ENCODE results near the gene TEAD1.

The TEAD1 gene

DNA sequence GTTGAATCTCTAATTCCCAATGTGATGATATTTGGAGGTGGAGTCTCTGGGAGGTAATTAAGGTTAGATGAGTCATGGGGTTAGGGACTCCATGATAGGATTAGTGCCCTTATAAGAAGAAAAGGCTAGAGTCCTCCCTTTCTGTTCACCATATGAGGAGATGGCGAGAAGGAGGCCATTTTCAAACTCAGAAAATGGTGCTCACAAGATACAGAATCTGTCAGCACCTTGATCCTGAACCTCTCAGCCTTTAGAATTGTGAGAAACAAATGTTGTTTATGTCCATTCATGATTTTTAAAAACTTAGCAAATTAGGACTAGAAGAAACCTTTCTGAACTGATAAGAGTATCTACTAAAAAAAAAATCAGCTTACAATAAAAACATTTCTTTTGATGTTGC is 277.2 kb downstream of the TEAD1 start:
- no peak overlapping the region for H3K4me3 ChIP-seq (ENCODE audit: low read depth in 1 of 2, low read length in 2 of 2)

DNA sequence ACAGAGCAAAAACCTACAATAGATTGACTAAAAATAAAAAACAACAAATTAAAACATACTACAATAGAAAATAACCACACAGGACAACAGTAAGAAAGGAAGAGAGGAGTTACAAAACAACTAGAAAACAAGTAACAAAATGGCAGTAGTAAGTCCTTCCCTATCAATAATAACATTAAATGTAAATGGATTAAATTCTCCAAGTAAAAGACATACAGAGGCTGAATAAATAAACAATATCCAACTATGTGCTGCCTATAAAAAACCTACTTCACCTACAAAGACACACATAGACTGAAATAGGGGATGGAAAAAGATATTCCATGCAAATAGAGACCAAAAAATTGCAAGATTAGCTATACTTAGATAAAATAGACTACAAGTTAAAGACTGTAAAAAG is 277.9 kb downstream of the TEAD1 start:
- Histone ChIP-seq H3K27me3 (ENCODE audit: control insufficient read depth in 1 of 2, insufficient read depth in 2 of 2, low read length in 2 of 2) (no peaks in the 10 kb centered on the region), H3K9me3 (ENCODE audit: low read length) (no peaks in the 10 kb centered on the region), H3K9ac (ENCODE audit: low read length) (no peak overlapping the region), H3K36me3 (ENCODE audit: insufficient read depth, low read length) (no peaks in the 10 kb centered on the region), H3K27ac (ENCODE audit: low read depth, low read length) (no peak overlapping the region), H3K4me3 (ENCODE audit: low read depth in 1 of 2, low read length in 2 of 2) (no peak overlapping the region), H3K4me1 (ENCODE audit: insufficient read depth, low read length) (no peaks in the 10 kb centered on the region)

More for the DNA sequence above, 277.2 kb downstream of the TEAD1 start:
- Histone ChIP-seq H3K27ac (ENCODE audit: low read depth, low read length) (no peak overlapping the region), H3K4me1 (ENCODE audit: insufficient read depth, low read length) (no peaks in the 10 kb centered on the region), H3K9me3 (ENCODE audit: low read length) (no peaks in the 10 kb centered on the region), H3K27me3 (ENCODE audit: control insufficient read depth in 1 of 2, insufficient read depth in 2 of 2, low read length in 2 of 2) (no peaks in the 10 kb centered on the region), H3K9ac (ENCODE audit: low read length) (no peak overlapping the region), H3K36me3 (ENCODE audit: insufficient read depth, low read length) (no peaks in the 10 kb centered on the region)

DNA sequence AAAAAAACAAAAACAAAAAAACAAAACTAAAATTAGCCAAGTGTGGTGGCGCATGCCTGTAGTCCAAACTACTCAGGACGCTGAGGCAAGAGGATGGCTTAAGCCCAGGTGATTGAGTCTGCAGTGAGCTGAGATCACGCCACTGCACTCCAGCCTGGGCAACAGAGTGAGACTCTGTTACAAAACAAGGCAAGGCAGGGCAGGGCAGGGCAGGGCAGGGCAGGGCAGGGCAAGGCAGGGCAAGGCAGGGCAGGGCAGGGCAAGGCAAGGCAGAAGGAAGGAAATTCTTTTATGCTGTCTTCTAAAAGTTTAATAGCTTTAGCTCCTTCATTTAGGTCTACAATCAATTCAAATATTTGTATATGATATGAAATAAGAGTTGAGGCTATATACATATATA is 284.8 kb downstream of the TEAD1 start:
- Histone ChIP-seq H3K4me1 (ENCODE audit: insufficient read depth, low read length) (no peaks in the 10 kb centered on the region), H3K4me3 (ENCODE audit: low read depth in 1 of 2, low read length in 2 of 2) (no peak overlapping the region), H3K36me3 (ENCODE audit: insufficient read depth, low read length) (no peaks in the 10 kb centered on the region), H3K9me3 (ENCODE audit: low read length) (no peaks in the 10 kb centered on the region), H3K27ac (ENCODE audit: low read depth, low read length) (no peak overlapping the region), H3K9ac (ENCODE audit: low read length) (no peak overlapping the region), H3K27me3 (ENCODE audit: control insufficient read depth in 1 of 2, insufficient read depth in 2 of 2, low read length in 2 of 2) (no peaks in the 10 kb centered on the region)

DNA sequence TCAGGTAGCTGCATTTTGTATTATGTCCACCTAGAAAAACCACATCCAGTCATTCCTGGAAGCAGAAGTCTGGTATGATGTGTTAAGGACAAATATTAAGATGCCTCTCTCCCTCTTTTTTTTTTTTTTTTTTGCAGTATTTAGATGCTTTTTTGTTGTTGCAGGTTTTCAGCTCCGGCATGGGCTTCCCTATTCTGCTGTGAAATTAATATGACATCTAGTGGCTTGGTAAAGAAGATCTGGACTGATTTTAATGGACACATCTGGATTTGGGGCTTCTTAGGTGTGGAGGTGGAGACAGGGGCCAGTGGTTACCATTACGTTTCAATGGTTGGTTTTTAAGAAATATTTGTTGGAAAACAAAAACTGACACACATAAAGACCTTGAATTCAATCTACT is 287.4 kb downstream of the TEAD1 start:
- no peaks in the 10 kb centered on the region for H3K27me3 ChIP-seq (ENCODE audit: control insufficient read depth in 1 of 2, insufficient read depth in 2 of 2, low read length in 2 of 2)
- no peaks in the 10 kb centered on the region for H3K9me3 ChIP-seq (ENCODE audit: low read length)
- H3K9ac ChIP-seq (ENCODE audit: low read length), result no peak overlapping the region
- no peak overlapping the region for H3K4me3 ChIP-seq (ENCODE audit: low read depth in 1 of 2, low read length in 2 of 2)
- no peak overlapping the region for H3K27ac ChIP-seq (ENCODE audit: low read depth, low read length)
- peaks cover 4% of the 10 kb centered on the region for H3K4me1 ChIP-seq (ENCODE audit: insufficient read depth, low read length)
- no peaks in the 10 kb centered on the region for H3K36me3 ChIP-seq (ENCODE audit: insufficient read depth, low read length)

DNA sequence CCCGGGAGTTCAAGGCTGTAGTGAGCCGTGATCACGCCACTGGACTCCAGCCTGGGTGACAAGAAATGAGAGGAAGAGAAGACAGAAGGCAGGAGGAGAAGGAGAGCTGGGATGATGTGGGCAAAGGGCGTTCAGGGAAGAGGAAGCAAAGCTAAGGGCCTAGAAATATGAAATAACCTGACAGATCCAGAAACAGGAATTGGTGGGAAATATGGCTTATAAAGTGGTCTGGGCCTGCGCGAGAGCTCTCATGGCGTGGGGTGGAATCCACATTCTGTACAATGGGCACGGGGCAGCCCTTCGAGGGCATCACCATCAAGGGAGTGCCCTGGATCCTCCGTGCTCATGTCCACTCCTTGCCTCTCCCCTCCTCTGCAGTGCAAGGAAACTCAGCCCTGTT is 288.1 kb downstream of the TEAD1 start:
- H3K36me3 ChIP-seq (ENCODE audit: insufficient read depth, low read length), result no peaks in the 10 kb centered on the region
- no peak overlapping the region for H3K27ac ChIP-seq (ENCODE audit: low read depth, low read length)
- H3K9me3 ChIP-seq (ENCODE audit: low read length), result no peaks in the 10 kb centered on the region
- no peaks in the 10 kb centered on the region for H3K27me3 ChIP-seq (ENCODE audit: control insufficient read depth in 1 of 2, insufficient read depth in 2 of 2, low read length in 2 of 2)
- H3K4me1 ChIP-seq (ENCODE audit: insufficient read depth, low read length), result peaks cover 4% of the 10 kb centered on the region
- H3K4me3 ChIP-seq (ENCODE audit: low read depth in 1 of 2, low read length in 2 of 2), result no peak overlapping the region
- H3K9ac ChIP-seq (ENCODE audit: low read length), result no peak overlapping the region

DNA sequence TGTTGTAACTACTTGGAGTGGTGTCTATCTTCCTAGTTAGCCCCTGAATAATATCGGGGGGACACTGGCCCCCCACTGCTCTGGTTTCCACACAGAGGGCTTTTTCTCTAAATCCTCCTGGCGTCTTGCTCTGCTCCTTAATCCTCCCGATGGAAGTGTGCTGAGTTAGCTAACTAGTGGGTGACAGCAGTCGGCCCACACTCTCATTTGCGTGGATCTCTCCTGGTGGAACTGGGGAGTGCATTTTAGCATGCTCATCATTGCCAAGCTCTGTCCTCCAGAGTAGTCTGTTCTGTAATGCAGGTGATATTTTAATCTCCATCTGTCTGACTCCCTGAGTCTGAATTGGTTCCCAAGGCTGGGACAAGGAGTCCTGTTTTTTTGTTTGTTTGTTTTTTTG is 288.8 kb downstream of the TEAD1 start:
- no peak overlapping the region for H3K27ac ChIP-seq (ENCODE audit: low read depth, low read length)
- no peaks in the 10 kb centered on the region for H3K27me3 ChIP-seq (ENCODE audit: control insufficient read depth in 1 of 2, insufficient read depth in 2 of 2, low read length in 2 of 2)
- no peak overlapping the region for H3K4me3 ChIP-seq (ENCODE audit: low read depth in 1 of 2, low read length in 2 of 2)
- H3K36me3 ChIP-seq (ENCODE audit: insufficient read depth, low read length), result no peaks in the 10 kb centered on the region
- no peaks in the 10 kb centered on the region for H3K9me3 ChIP-seq (ENCODE audit: low read length)
- H3K9ac ChIP-seq (ENCODE audit: low read length), result no peak overlapping the region
- peaks cover 4% of the 10 kb centered on the region for H3K4me1 ChIP-seq (ENCODE audit: insufficient read depth, low read length)

DNA sequence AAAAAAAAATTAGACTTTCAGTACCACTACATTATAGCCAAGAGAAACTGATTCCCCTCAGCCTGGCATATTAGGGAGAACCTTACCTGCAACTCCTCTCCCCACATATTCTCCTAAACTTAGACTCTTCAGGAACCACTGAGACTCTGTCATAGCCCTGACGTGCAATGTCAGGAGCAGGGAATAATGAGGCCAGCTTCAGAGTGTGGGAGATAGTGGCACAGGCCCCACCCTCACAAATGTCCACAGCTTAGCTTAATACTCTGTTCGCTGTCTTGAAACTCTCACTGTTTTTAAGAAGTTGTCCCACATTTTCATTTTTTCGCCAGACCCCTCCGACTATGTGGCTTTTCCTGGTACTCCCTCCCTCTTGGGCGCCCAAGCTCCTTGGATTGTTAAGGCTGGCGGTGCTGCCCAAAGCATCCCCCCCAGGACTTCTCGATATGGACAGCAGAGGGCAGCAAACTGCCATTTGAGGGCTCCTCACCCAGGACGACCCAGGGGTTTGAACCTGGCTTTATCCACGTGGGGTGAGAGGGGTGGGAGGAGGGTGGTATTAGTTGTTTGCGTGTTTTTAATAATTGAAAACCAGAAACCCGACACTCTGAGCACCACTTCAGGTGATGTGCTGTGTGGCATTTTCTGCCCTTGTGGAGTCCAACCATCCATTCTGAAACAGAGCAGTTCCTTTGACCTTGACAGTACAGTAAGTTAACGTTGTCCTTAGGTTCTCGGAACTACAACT is 289.7 kb downstream of the TEAD1 start:
- Histone ChIP-seq H3K4me1 (ENCODE audit: insufficient read depth, low read length) (peaks cover 4% of the 10 kb centered on the region), H3K27me3 (ENCODE audit: control insufficient read depth in 1 of 2, insufficient read depth in 2 of 2, low read length in 2 of 2) (no peaks in the 10 kb centered on the region), H3K9ac (ENCODE audit: low read length) (no peak overlapping the region), H3K4me3 (ENCODE audit: low read depth in 1 of 2, low read length in 2 of 2) (no peak overlapping the region), H3K27ac (ENCODE audit: low read depth, low read length) (no peak overlapping the region), H3K36me3 (ENCODE audit: insufficient read depth, low read length) (no peaks in the 10 kb centered on the region), H3K9me3 (ENCODE audit: low read length) (no peaks in the 10 kb centered on the region)

DNA sequence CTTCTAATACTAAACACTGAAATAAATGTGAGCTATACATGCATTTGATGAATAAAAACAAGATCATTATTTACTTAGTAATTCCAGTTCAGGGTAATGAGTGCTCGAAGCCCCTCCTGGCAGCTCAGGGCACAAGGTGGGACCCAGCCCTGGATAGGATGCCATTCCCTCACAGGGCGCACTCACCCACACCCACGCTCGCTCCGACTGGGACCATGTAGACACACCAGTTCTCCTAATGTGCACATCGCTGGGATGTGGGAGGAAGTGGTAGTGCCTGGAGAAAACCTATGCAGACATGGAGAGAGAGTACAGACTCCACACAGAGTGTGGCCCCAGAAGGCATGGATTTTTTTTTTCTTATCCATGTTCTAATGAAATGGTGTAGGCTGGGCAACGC is 290.4 kb downstream of the TEAD1 start:
- no peaks in the 10 kb centered on the region for H3K27me3 ChIP-seq (ENCODE audit: control insufficient read depth in 1 of 2, insufficient read depth in 2 of 2, low read length in 2 of 2)
- no peak overlapping the region for H3K4me3 ChIP-seq (ENCODE audit: low read depth in 1 of 2, low read length in 2 of 2)
- H3K36me3 ChIP-seq (ENCODE audit: insufficient read depth, low read length), result no peaks in the 10 kb centered on the region
- H3K9ac ChIP-seq (ENCODE audit: low read length), result no peak overlapping the region
- H3K27ac ChIP-seq (ENCODE audit: low read depth, low read length), result no peak overlapping the region
- H3K9me3 ChIP-seq (ENCODE audit: low read length), result no peaks in the 10 kb centered on the region
- peaks cover 4% of the 10 kb centered on the region for H3K4me1 ChIP-seq (ENCODE audit: insufficient read depth, low read length)

DNA sequence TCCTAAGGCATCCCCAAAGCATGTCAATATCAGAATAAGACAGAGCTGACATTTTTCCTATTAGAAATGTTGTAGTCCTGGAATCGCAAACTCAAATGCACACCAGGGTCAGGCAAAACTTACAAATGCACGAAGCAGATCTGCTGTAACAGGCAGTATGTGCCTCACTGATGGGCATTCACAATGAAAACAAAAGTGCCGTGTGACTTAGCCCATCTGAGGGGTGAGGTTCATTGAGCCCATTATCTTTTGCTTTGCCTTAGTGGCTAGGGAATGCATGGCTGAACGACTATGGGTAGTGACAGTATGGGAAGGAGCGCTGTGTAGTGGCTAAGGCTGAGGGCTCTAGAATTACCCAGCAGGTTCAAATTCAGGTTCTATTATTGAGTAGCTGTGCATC is 291.8 kb downstream of the TEAD1 start:
- Histone ChIP-seq H3K27me3 (ENCODE audit: control insufficient read depth in 1 of 2, insufficient read depth in 2 of 2, low read length in 2 of 2) (no peaks in the 10 kb centered on the region), H3K36me3 (ENCODE audit: insufficient read depth, low read length) (no peaks in the 10 kb centered on the region), H3K27ac (ENCODE audit: low read depth, low read length) (no peak overlapping the region), H3K4me3 (ENCODE audit: low read depth in 1 of 2, low read length in 2 of 2) (no peak overlapping the region), H3K4me1 (ENCODE audit: insufficient read depth, low read length) (peaks cover 4% of the 10 kb centered on the region), H3K9ac (ENCODE audit: low read length) (no peak overlapping the region), H3K9me3 (ENCODE audit: low read length) (no peaks in the 10 kb centered on the region)

DNA sequence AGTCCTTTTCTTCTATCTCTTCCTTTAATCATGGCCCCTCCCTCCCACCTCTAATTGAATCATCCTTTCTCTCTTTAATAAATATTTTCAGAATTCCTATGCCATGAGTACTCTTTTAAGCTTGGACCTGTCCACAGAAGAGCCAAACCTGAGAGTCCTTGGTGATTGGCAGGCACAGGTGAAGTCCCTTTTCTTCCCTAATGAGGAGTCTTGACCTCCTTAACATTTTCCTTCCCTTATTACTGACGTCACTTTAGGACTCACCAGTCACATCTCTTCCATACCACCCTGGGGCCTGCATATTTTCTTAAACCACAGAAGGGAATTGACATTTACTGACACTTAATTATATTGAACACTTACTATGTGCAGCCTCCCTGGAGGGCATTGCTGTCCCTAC is 293.9 kb downstream of the TEAD1 start:
- H3K27ac ChIP-seq (ENCODE audit: low read depth, low read length), result no peak overlapping the region

DNA sequence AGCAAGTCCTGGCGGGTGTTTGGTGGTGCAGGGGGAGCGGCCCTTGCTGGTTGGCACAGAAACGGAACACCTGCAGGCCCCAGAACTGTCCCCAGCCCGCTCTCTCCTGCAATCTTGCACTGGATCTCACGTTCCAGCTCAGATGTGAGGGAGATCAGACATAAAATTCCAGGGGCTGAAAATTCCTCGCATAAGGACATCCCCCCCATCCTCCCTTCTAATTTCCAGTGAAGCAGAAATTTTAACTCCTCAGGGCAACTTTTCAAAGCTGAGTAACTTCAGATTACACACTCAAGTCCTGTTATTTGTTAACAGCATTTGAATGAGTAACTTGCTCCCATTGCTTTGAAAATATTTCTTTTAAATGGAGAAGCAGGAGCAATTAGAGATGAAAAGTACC is 294.6 kb downstream of the TEAD1 start:
- Histone ChIP-seq H3K27me3 (ENCODE audit: control insufficient read depth in 1 of 2, insufficient read depth in 2 of 2, low read length in 2 of 2) (no peaks in the 10 kb centered on the region), H3K36me3 (ENCODE audit: insufficient read depth, low read length) (no peaks in the 10 kb centered on the region), H3K9ac (ENCODE audit: low read length) (no peak overlapping the region), H3K4me3 (ENCODE audit: low read depth in 1 of 2, low read length in 2 of 2) (no peak overlapping the region), H3K27ac (ENCODE audit: low read depth, low read length) (no peak overlapping the region), H3K4me1 (ENCODE audit: insufficient read depth, low read length) (peaks cover 11% of the 10 kb centered on the region), H3K9me3 (ENCODE audit: low read length) (no peaks in the 10 kb centered on the region)

More for the DNA sequence above, 293.9 kb downstream of the TEAD1 start:
- Histone ChIP-seq H3K9ac (ENCODE audit: low read length) (no peak overlapping the region), H3K4me3 (ENCODE audit: low read depth in 1 of 2, low read length in 2 of 2) (no peak overlapping the region), H3K27me3 (ENCODE audit: control insufficient read depth in 1 of 2, insufficient read depth in 2 of 2, low read length in 2 of 2) (no peaks in the 10 kb centered on the region), H3K4me1 (ENCODE audit: insufficient read depth, low read length) (peaks cover 4% of the 10 kb centered on the region), H3K9me3 (ENCODE audit: low read length) (no peaks in the 10 kb centered on the region), H3K36me3 (ENCODE audit: insufficient read depth, low read length) (no peaks in the 10 kb centered on the region)

DNA sequence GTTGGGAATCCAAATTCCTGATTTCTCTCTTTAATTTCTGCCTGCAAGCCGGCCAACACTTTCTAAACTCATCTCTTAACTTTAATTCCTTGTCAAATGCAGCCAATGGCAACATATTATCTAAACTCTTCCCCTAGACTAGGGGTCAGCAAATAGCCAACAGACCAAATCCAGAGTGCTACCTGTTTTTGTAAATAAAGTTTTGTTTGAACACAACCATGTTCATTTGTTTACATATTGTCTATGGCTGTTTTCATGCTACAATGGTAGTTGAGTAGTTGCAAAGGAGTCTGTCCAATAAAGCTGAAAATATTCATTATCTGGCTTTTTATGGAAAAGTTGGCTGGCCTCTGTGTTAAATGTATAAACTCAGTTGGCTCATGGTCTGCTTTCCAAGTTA is 297.7 kb downstream of the TEAD1 start:
- no peak overlapping the region for H3K9ac ChIP-seq (ENCODE audit: low read length)
- H3K4me1 ChIP-seq (ENCODE audit: insufficient read depth, low read length), result peaks cover 10% of the 10 kb centered on the region
- no peaks in the 10 kb centered on the region for H3K36me3 ChIP-seq (ENCODE audit: insufficient read depth, low read length)

More for the DNA sequence above, 297.7 kb downstream of the TEAD1 start:
- Histone ChIP-seq H3K4me3 (ENCODE audit: low read depth in 1 of 2, low read length in 2 of 2) (no peak overlapping the region), H3K27me3 (ENCODE audit: control insufficient read depth in 1 of 2, insufficient read depth in 2 of 2, low read length in 2 of 2) (no peaks in the 10 kb centered on the region), H3K9me3 (ENCODE audit: low read length) (no peaks in the 10 kb centered on the region), H3K27ac (ENCODE audit: low read depth, low read length) (no peak overlapping the region)
